GM12801 (cell line): ENCODE results near the gene NPAT.

Experiments used
- CTCF ChIP-seq: IDR thresholded peaks from one replicate; pipeline ENCODE4 v1.5.1; 2011; ENCODE audit warnings: control low read depth; ENCODE audit not compliant: insufficient read length; ENCODE audit errors: extremely low read depth

NPAT gene

GRCh38 chr11:108196901-108197300 is 25.5 kb downstream of the NPAT start:
- no peak for TF ChIP-seq CTCF

GRCh38 chr11:108193725-108194124 is 28.7 kb downstream of the NPAT start:
- TF ChIP-seq CTCF, result no peak

GRCh38 chr11:108177570-108177969 is 44.9 kb downstream of the NPAT start:
- no peak for TF ChIP-seq CTCF

- no peak for TF ChIP-seq CTCF
These were observed 52.3 kb downstream of the NPAT start for GRCh38 chr11:108170184-108170583.

GRCh38 chr11:108167624-108168023 is 54.8 kb downstream of the NPAT start:
- TF ChIP-seq CTCF, result no peak

- no peak for TF ChIP-seq CTCF
These were observed 61.4 kb downstream of the NPAT start for GRCh38 chr11:108160970-108161566.

- no peak for TF ChIP-seq CTCF
These were observed 67.8 kb downstream of the NPAT start for GRCh38 chr11:108154591-108154990.
